GM12878 (cell line): ENCODE results near the gene SEMA5A. TPM values are rescaled to one million over a fixed set of nuclear protein-coding genes. Genes with fewer than 3 reads are reported as not detected.

Experiments
- ATAC-seq: fragments of 200-7000 bp; cut with Tn5 transposase; 3 replicates; pipeline ENCODE4 v1.9.1; 2020; ENCODE audit warnings: mild to moderate bottlenecking, moderate library complexity
- BruUV-seq: library from RNA; stranded (reverse); fragments of 400-500 nt; replicated peaks from 2 replicates; lab custom pipeline; 2021; lab: Mats Ljungman, UMichigan
- CTCF ChIA-PET: fragments of 300-600 bp; sonication (Branson Sonifier 250); formaldehyde crosslinking; extraction: SDS; loops from one replicate; lab custom pipeline; 2021; ENCODE audit warnings: inconsistent platforms; lab: Yijun Ruan, JAX
- POLR2A ChIA-PET: fragments of 350-600 bp; formaldehyde crosslinking; extraction: SDS; loops from one replicate; lab custom pipeline; 2021; ENCODE audit warnings: inconsistent platforms; lab: Charles Lee
- RAD21 ChIA-PET: fragments of 300-600 bp; sonication (Branson Sonifier 250); formaldehyde crosslinking; loops from one replicate; lab custom pipeline; 2023; ENCODE audit warnings: antibody characterized with exemption; ENCODE audit not compliant: unreplicated experiment; lab: Charles Lee
- SMC1A ChIA-PET: fragments of 300-600 bp; sonication (Branson Sonifier 250); formaldehyde crosslinking; loops from one replicate; lab custom pipeline; 2023; ENCODE audit not compliant: unreplicated experiment, uncharacterized antibody; lab: Charles Lee
- DNase-seq: peaks from one replicate; pipeline ENCODE4 v3.0.0-alpha.2; 2011; ENCODE audit warnings: low read depth, low spot score
- FAIRE-seq: peaks from 3 replicates; lab custom pipeline; 2011; peaks lifted over from hg19 to GRCh38; lab: Jason Lieb, UNC
- H2AFZ ChIP-seq: 2 replicates; pipeline ENCODE4 v1.6.0; 2011; ENCODE audit warnings: low read depth, low read length, control low read depth; ENCODE audit not compliant: control insufficient read depth
- H3K27ac ChIP-seq: 2 replicates; pipeline ENCODE4 v1.5.1; 2011; ENCODE audit warnings: control low read depth; ENCODE audit not compliant: control insufficient read depth, insufficient read depth
- H3K27me3 ChIP-seq, 2 experiments: replicated peaks in 1 of 2; 2 replicates each; pipeline versions ENCODE4 v1.6.0 to v1.6.1; 2011; ENCODE audit warnings: low read length in 1 of 2; ENCODE audit not compliant: control insufficient read depth in 2 of 2, insufficient read depth in 2 of 2
- H3K36me3 ChIP-seq, 2 experiments: 2 replicates each; pipeline ENCODE4 v1.5.1; 2011; ENCODE audit warnings: low read length in 1 of 2; ENCODE audit not compliant: control insufficient read depth in 2 of 2, insufficient read depth in 2 of 2
- H3K4me1 ChIP-seq: 2 replicates; pipeline ENCODE4 v1.6.1; 2011; ENCODE audit warnings: mild to moderate bottlenecking, low read length, moderate library complexity, mixed read lengths; ENCODE audit not compliant: control insufficient read depth, insufficient read depth
- H3K4me2 ChIP-seq: 2 replicates; pipeline ENCODE4 v1.6.0; 2011; ENCODE audit warnings: control low read depth; ENCODE audit not compliant: control insufficient read depth, insufficient read depth
- H3K4me3 ChIP-seq: fragments of 200-600 bp; sonication (generic); 2 replicates; pipeline ENCODE4 v1.5.1; 2016
- H3K79me2 ChIP-seq: 2 replicates; pipeline ENCODE4 v1.6.0; 2011; ENCODE audit warnings: low read length; ENCODE audit not compliant: control insufficient read depth, insufficient read depth
- H3K9ac ChIP-seq: 2 replicates; pipeline ENCODE4 v1.8.0; 2011; ENCODE audit warnings: low read length, control low read depth, mixed read lengths; ENCODE audit not compliant: control insufficient read depth, insufficient read depth
- H3K9me3 ChIP-seq: replicated peaks from 3 replicates; pipeline ENCODE4 v1.5.1; 2011; ENCODE audit warnings: mild to moderate bottlenecking, low read length; ENCODE audit not compliant: control insufficient read depth, insufficient read depth
- H4K20me1 ChIP-seq: 2 replicates; pipeline ENCODE4 v1.6.0; 2011; ENCODE audit not compliant: control insufficient read depth, insufficient read depth
- BMI1 ChIP-seq: fragments of 450-650 bp; IDR thresholded peaks from 2 replicates; pipeline ENCODE4 v1.6.1; 2016; ENCODE audit warnings: mild to moderate bottlenecking, moderate library complexity, borderline replicate concordance
- IRF3 ChIP-seq: fragments of 450-650 bp; IDR thresholded peaks from 2 replicates; pipeline ENCODE4 v1.6.1; 2014; ENCODE audit warnings: mild to moderate bottlenecking
- NFIC ChIP-seq: IDR thresholded peaks from 2 replicates; pipeline ENCODE4 v1.6.1; 2012; ENCODE audit warnings: low read depth, mild to moderate bottlenecking, inconsistent platforms, low read length, moderate library complexity
- NFYB ChIP-seq: IDR thresholded peaks from 2 replicates; pipeline ENCODE4 v1.6.1; 2011; ENCODE audit warnings: low read depth, mild to moderate bottlenecking, low read length, improper control_type of control experiment, moderate library complexity; ENCODE audit not compliant: insufficient read depth
- PAX8 ChIP-seq: fragments of 450-650 bp; IDR thresholded peaks from 2 replicates; pipeline ENCODE4 v1.6.1; 2017; ENCODE audit warnings: mild to moderate bottlenecking, moderate library complexity
- ZNF207 ChIP-seq: fragments of 450-650 bp; IDR thresholded peaks from 2 replicates; pipeline ENCODE4 v1.6.1; 2014; ENCODE audit warnings: antibody characterized with exemption, mild to moderate bottlenecking, borderline replicate concordance
- ZNF217 ChIP-seq: fragments of 450-650 bp; IDR thresholded peaks from 2 replicates; pipeline ENCODE4 v1.6.1; 2017; ENCODE audit warnings: antibody characterized with exemption, mild to moderate bottlenecking
- WGBS: methylation state at CpG from one replicate; pipeline ENCODE4 v1.1.6; 2016; ENCODE audit warnings: low lambda C conversion rate; ENCODE audit not compliant: insufficient replicate concordance, insufficient coverage; ENCODE audit errors: missing lambda C conversion rate; 5-methylcytosine and 5-hydroxymethylcytosine counted together
- in situ Hi-C: fragments of 300-500 bp; cut with MboI; formaldehyde crosslinking; loops from 9 replicates; pipeline ENCODE4 v1.14.3; 2018; ENCODE audit warnings: mixed read lengths
- intact Hi-C: fragments of 100-400 bp; cut with micrococcal nuclease; formaldehyde crosslinking; loops from one replicate; pipeline ENCODE4 v1.14.2; 2022; ENCODE audit not compliant: unreplicated experiment
- polyA plus RNA-seq, 11 experiments: library from polyadenylated mRNA; depleted of rRNA in 4 of 11; unstranded in 6 of 11; stranded (reverse) in 5 of 11; fragments of >200 nt; fragmentation: Nextera tagmentation in 4 of 11; fragmentation: Illumina TruSeq in 1 of 11; extraction: Ambion mirVana in 4 of 11; extraction: Trizol in 1 of 11; gene quantifications; 1 replicate in 1 of 11; 2 replicates in 10 of 11; pipeline versions ENCODE4 v1.2.1 to v1.2.3, GENCODE V29; 2011 to 2016; ENCODE audit warnings: inconsistent platforms in 2 of 11, missing spikeins in 2 of 11, low read depth in 1 of 11
- total RNA-seq, 4 experiments: library from RNA; depleted of rRNA in 3 of 4; stranded (reverse); fragments of >200 nt in 3 of 4; fragmentation: Illumina TruSeq in 1 of 4; extraction: Trizol in 1 of 4; gene quantifications; 2 replicates each; pipeline versions ENCODE4 v1.2.1 to v1.2.3, GENCODE V29; 2013 to 2021
- TF ChIP-seq, protein P1 (sequence below): fragments of 150-350 bp; IDR thresholded peaks from 2 replicates; pipeline ENCODE4 v1.6.1; 2016; ENCODE audit warnings: low read depth, low read length
- TF ChIP-seq, protein P2 (sequence below): fragments of 450-650 bp; IDR thresholded peaks from 2 replicates; pipeline ENCODE4 v1.6.1; 2016; ENCODE audit warnings: mild to moderate bottlenecking, moderate library complexity, borderline replicate concordance
- TF ChIP-seq, protein P3 (sequence below): IDR thresholded peaks from 2 replicates; pipeline ENCODE4 v1.6.1; 2012; ENCODE audit warnings: improper control_type of control experiment, low read depth, low read length; ENCODE audit not compliant: insufficient replicate concordance

SEMA5A gene
- total and polyA plus RNA-seq, 10 of the 15 experiments (the other 5 are each of a cell fraction or from before 2014, with no cell fraction given) = 0.03 to 2.4 (median 0.09) TPM; not detected in 1

- Histone ChIP-seq H3K4me2 (no peak overlapping the region), H3K36me3 (no peaks in the 10 kb centered on the region), H3K4me1 (no peaks in the 10 kb centered on the region), H3K27ac (no peak overlapping the region), H3K27me3 (peaks cover 0 to 2% of the 10 kb centered on the region in 2 experiments; a peak in 2 of 4 replicates), H3K9ac (no peak overlapping the region), H3K4me3 (no peak overlapping the region), H4K20me1 (no peaks in the 10 kb centered on the region), H3K9me3 (no peaks in the 10 kb centered on the region; the same call in 2 of the 3 replicates), H3K79me2 (no peaks in the 10 kb centered on the region), H2AFZ (no peak overlapping the region)
- SMC1A ChIA-PET = interaction anchor here (1.7 kb wide), 1 partner anchor 57 kb away, joined by 5 read pairs; no protein-coding TSS in a partner anchor
- FAIRE-seq = no peak
- intact Hi-C loops (loop anchor here (10.0 kb wide), 1 partner anchor 332 kb away; the partner anchor contains the start of gene SEMA5A), in situ Hi-C loops (no loop called here)
- no peak for DNase-seq
- RAD21 ChIA-PET = no interaction called here
- BruUV-seq = no TSS peak
- POLR2A ChIA-PET = no interaction called here
- ATAC-seq = no peak
- CTCF ChIA-PET = no interaction called here
- 0% methylated on average over 1 of the region's 1 CpG for WGBS
- no peak for TF ChIP-seq ZNF217
- no peak for TF ChIP-seq ZNF207
- TF ChIP-seq BMI1 = no peak
- TF ChIP-seq, protein P1, sequence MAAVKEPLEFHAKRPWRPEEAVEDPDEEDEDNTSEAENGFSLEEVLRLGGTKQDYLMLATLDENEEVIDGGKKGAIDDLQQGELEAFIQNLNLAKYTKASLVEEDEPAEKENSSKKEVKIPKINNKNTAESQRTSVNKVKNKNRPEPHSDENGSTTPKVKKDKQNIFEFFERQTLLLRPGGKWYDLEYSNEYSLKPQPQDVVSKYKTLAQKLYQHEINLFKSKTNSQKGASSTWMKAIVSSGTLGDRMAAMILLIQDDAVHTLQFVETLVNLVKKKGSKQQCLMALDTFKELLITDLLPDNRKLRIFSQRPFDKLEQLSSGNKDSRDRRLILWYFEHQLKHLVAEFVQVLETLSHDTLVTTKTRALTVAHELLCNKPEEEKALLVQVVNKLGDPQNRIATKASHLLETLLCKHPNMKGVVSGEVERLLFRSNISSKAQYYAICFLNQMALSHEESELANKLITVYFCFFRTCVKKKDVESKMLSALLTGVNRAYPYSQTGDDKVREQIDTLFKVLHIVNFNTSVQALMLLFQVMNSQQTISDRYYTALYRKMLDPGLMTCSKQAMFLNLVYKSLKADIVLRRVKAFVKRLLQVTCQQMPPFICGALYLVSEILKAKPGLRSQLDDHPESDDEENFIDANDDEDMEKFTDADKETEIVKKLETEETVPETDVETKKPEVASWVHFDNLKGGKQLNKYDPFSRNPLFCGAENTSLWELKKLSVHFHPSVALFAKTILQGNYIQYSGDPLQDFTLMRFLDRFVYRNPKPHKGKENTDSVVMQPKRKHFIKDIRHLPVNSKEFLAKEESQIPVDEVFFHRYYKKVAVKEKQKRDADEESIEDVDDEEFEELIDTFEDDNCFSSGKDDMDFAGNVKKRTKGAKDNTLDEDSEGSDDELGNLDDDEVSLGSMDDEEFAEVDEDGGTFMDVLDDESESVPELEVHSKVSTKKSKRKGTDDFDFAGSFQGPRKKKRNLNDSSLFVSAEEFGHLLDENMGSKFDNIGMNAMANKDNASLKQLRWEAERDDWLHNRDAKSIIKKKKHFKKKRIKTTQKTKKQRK = no peak
- no peak for TF ChIP-seq NFYB
- no peak for TF ChIP-seq PAX8
- no peak for TF ChIP-seq IRF3
- TF ChIP-seq NFIC = no peak
- TF ChIP-seq, protein P2, sequence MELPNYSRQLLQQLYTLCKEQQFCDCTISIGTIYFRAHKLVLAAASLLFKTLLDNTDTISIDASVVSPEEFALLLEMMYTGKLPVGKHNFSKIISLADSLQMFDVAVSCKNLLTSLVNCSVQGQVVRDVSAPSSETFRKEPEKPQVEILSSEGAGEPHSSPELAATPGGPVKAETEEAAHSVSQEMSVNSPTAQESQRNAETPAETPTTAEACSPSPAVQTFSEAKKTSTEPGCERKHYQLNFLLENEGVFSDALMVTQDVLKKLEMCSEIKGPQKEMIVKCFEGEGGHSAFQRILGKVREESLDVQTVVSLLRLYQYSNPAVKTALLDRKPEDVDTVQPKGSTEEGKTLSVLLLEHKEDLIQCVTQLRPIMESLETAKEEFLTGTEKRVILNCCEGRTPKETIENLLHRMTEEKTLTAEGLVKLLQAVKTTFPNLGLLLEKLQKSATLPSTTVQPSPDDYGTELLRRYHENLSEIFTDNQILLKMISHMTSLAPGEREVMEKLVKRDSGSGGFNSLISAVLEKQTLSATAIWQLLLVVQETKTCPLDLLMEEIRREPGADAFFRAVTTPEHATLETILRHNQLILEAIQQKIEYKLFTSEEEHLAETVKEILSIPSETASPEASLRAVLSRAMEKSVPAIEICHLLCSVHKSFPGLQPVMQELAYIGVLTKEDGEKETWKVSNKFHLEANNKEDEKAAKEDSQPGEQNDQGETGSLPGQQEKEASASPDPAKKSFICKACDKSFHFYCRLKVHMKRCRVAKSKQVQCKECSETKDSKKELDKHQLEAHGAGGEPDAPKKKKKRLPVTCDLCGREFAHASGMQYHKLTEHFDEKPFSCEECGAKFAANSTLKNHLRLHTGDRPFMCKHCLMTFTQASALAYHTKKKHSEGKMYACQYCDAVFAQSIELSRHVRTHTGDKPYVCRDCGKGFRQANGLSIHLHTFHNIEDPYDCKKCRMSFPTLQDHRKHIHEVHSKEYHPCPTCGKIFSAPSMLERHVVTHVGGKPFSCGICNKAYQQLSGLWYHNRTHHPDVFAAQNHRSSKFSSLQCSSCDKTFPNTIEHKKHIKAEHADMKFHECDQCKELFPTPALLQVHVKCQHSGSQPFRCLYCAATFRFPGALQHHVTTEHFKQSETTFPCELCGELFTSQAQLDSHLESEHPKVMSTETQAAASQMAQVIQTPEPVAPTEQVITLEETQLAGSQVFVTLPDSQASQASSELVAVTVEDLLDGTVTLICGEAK = no peak
- TF ChIP-seq, protein P3, sequence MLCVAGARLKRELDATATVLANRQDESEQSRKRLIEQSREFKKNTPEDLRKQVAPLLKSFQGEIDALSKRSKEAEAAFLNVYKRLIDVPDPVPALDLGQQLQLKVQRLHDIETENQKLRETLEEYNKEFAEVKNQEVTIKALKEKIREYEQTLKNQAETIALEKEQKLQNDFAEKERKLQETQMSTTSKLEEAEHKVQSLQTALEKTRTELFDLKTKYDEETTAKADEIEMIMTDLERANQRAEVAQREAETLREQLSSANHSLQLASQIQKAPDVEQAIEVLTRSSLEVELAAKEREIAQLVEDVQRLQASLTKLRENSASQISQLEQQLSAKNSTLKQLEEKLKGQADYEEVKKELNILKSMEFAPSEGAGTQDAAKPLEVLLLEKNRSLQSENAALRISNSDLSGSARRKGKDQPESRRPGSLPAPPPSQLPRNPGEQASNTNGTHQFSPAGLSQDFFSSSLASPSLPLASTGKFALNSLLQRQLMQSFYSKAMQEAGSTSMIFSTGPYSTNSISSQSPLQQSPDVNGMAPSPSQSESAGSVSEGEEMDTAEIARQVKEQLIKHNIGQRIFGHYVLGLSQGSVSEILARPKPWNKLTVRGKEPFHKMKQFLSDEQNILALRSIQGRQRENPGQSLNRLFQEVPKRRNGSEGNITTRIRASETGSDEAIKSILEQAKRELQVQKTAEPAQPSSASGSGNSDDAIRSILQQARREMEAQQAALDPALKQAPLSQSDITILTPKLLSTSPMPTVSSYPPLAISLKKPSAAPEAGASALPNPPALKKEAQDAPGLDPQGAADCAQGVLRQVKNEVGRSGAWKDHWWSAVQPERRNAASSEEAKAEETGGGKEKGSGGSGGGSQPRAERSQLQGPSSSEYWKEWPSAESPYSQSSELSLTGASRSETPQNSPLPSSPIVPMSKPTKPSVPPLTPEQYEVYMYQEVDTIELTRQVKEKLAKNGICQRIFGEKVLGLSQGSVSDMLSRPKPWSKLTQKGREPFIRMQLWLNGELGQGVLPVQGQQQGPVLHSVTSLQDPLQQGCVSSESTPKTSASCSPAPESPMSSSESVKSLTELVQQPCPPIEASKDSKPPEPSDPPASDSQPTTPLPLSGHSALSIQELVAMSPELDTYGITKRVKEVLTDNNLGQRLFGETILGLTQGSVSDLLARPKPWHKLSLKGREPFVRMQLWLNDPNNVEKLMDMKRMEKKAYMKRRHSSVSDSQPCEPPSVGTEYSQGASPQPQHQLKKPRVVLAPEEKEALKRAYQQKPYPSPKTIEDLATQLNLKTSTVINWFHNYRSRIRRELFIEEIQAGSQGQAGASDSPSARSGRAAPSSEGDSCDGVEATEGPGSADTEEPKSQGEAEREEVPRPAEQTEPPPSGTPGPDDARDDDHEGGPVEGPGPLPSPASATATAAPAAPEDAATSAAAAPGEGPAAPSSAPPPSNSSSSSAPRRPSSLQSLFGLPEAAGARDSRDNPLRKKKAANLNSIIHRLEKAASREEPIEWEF = no peak
Observed at GRCh38 chr5:9212605-9213004, 333.3 kb downstream of the SEMA5A start.
